ENCODE results near the gene ABCB8. TPM values are rescaled to one million over a fixed set of nuclear protein-coding genes. Genes with fewer than 3 reads are reported as not detected.

ABCB8 gene
- total and polyA plus RNA-seq, 4 donors, result 12.4 to 30.2 (median 22.5) TPM

GRCh38 chr7:150998341-150998740 is 29.9 kb upstream of the ABCB8 start:
- Histone ChIP-seq H3K27me3 (ENCODE audit: control insufficient read depth in 4 of 4, insufficient read depth in 4 of 4, low read length in 3 of 4) (no peaks in the 10 kb centered on the region), H3K4me3 (ENCODE audit: low read depth in 1 of 3, low read length in 3 of 3) (no peak overlapping the region), H3K36me3 (ENCODE audit: control insufficient read depth in 4 of 4, insufficient read depth in 3 of 4, low read depth in 1 of 4, low read length in 3 of 4) (no peaks in the 10 kb centered on the region), H3K9ac (ENCODE audit: low read depth in 1 of 2, low read length in 2 of 2) (no peak overlapping the region), H3K9me3 (ENCODE audit: control insufficient read depth in 4 of 4, low read length in 3 of 4) (no peaks in the 10 kb centered on the region), H3K27ac (ENCODE audit: low read depth in 1 of 2, low read length in 2 of 2) (no peak overlapping the region), H3K4me1 (ENCODE audit: control insufficient read depth in 4 of 4, insufficient read depth in 4 of 4, low read length in 3 of 4) (no peaks in the 10 kb centered on the region)
- WGBS, result 83% methylated on average over 20 of the region's 20 CpGs
- no peak for DNase-seq (ENCODE audit: low spot score)
- TF ChIP-seq HNF4A (conservative IDR thresholded peaks at IDR 0.05) (no peak), FOXA2 (IDR thresholded peaks at IDR 0.05) (no peak), REST (IDR thresholded peaks at IDR 0.05) (no peak), GABPA (IDR thresholded peaks at IDR 0.05 in 1 of 2, conservative IDR thresholded peaks at IDR 0.05 in 1 of 2) (no peak), CTCF (IDR thresholded peaks at IDR 0.05; ENCODE audit: low read depth, low read length, missing input control) (no peak), ATF3 (IDR thresholded peaks at IDR 0.05) (no peak), EGR1 (IDR thresholded peaks at IDR 0.05; ENCODE audit: low read depth in 2 of 2) (no peak), TAF1 (conservative IDR thresholded peaks at IDR 0.05) (no peak), NR2F2 (IDR thresholded peaks at IDR 0.05) (no peak), RXRA (IDR thresholded peaks at IDR 0.05) (no peak), MAX (IDR thresholded peaks at IDR 0.05) (no peak), FOXA1 (IDR thresholded peaks at IDR 0.05) (no peak), SP1 (IDR thresholded peaks at IDR 0.05) (no peak), ZBTB33 (IDR thresholded peaks at IDR 0.05) (no peak), YY1 (IDR thresholded peaks at IDR 0.05) (no peak), JUND (IDR thresholded peaks at IDR 0.05) (no peak), RAD21 (IDR thresholded peaks at IDR 0.05) (no peak), HNF4G (IDR thresholded peaks at IDR 0.05) (no peak)

Measured in liver (tissue), 9 donors.